Spleen (tissue), 11 donors: ENCODE data around the gene TBC1D16. TPM values are rescaled to one million over a fixed set of nuclear protein-coding genes. Genes with fewer than 3 reads are reported as not detected.
A peak's percentile ranks its signal among the peaks of the same experiment; 100 is the strongest.

Experiments used
- DNase-seq: peaks from one replicate; pipeline ENCODE4 v3.0.0-alpha.2; 2020
- H3K27ac ChIP-seq, 8 donors: fragments of 200-600 bp; sonication (generic) in 7 of 8; 1 replicate in 4 of 8; 2 replicates in 4 of 8; pipeline versions ENCODE4 v1.5.0 to v1.8.0; 2016 to 2021; ENCODE audit warnings: inconsistent platforms in 4 of 8, mild to moderate bottlenecking in 4 of 8, moderate library complexity in 1 of 8
- H3K27me3 ChIP-seq, 7 donors: fragments of 200-600 bp; sonication (generic) in 6 of 7; replicated peaks in 1 of 7; 1 replicate in 4 of 7; 2 replicates in 3 of 7; pipeline versions ENCODE4 v1.5.0 to v1.8.0; 2016 to 2021; ENCODE audit warnings: inconsistent platforms in 3 of 7, mild to moderate bottlenecking in 1 of 7
- H3K36me3 ChIP-seq, 6 donors: fragments of 200-600 bp; sonication (generic) in 5 of 6; 1 replicate in 4 of 6; 2 replicates in 2 of 6; pipeline versions ENCODE4 v1.5.0 to v1.8.0; 2016 to 2021; ENCODE audit warnings: inconsistent platforms in 2 of 6
- H3K4me1 ChIP-seq, 6 donors: fragments of 200-600 bp; sonication (generic) in 5 of 6; 1 replicate in 3 of 6; 2 replicates in 3 of 6; pipeline versions ENCODE4 v1.5.0 to v1.8.0; 2016 to 2021; ENCODE audit warnings: inconsistent platforms in 3 of 6
- H3K4me3 ChIP-seq, 8 donors: fragments of 200-600 bp; sonication (generic) in 7 of 8; 1 replicate in 4 of 8; 2 replicates in 4 of 8; pipeline versions ENCODE4 v1.5.0 to v1.8.0; 2016 to 2021; ENCODE audit warnings: inconsistent platforms in 4 of 8, mild to moderate bottlenecking in 4 of 8, moderate library complexity in 2 of 8
- H3K9me3 ChIP-seq, 8 donors: fragments of 200-600 bp; sonication (generic) in 7 of 8; 1 replicate in 4 of 8; 2 replicates in 4 of 8; pipeline versions ENCODE4 v1.5.0 to v1.8.0; 2016 to 2021; ENCODE audit warnings: inconsistent platforms in 4 of 8
- POLR2A ChIP-seq, 3 donors: fragments of 450-650 bp; IDR thresholded peaks; one replicate each; pipeline ENCODE4 v1.5.1; 2017; ENCODE audit warnings: antibody characterized with exemption in 3 of 3, mild to moderate bottlenecking in 1 of 3
- POLR2AphosphoS5 ChIP-seq, 3 donors: sonication (generic); formaldehyde crosslinking; IDR thresholded peaks; one replicate each; pipeline ENCODE4 v1.5.1; 2017; ENCODE audit warnings: antibody characterized with exemption in 3 of 3
- WGBS, 5 donors: extraction: QIAGEN DNeasy Blood & Tissue Kit in 3 of 5; methylation state at CpG; one replicate each; pipeline versions ENCODE4 v1.1.5 to v1.1.7; 2013 to 2018; 5-methylcytosine and 5-hydroxymethylcytosine counted together
- intact Hi-C: fragments of 100-400 bp; cut with DNase I; formaldehyde crosslinking; loops from one replicate; pipeline ENCODE4 v1.15.0; 2023; ENCODE audit warnings: low total_unique reads
- polyA plus RNA-seq, 3 donors: library from polyadenylated mRNA; stranded (reverse); fragments of 200-250 nt; gene quantifications; one replicate each; pipeline ENCODE4 v1.2.1, GENCODE V29; 2013
- total RNA-seq, 7 donors: library from RNA; depleted of rRNA in 3 of 7; stranded (reverse); fragments of >200 nt in 3 of 7; fragmentation: NEBNext Ultra II Directional in 4 of 7; extraction: Animal tissue kit (Norgen Biotek cat#: 25700) in 4 of 7; gene quantifications; one replicate each; pipeline versions ENCODE4 v1.1.0 to v1.2.1, GENCODE V29; 2016 to 2021
- TF ChIP-seq, protein P1 (sequence below), 11 experiments: fragments of 200-600 bp in 7 of 11; fragments of 450-650 bp in 4 of 11; sonication (generic) in 4 of 11; IDR thresholded peaks in 8 of 11; conservative IDR thresholded peaks in 3 of 11; 1 replicate in 7 of 11; 2 replicates in 4 of 11; pipeline versions ENCODE4 v1.4.0 to v1.8.0; 2016 to 2021; ENCODE audit warnings: antibody characterized with exemption in 11 of 11, inconsistent platforms in 4 of 11, mild to moderate bottlenecking in 1 of 11
- donor health status: healthy with polysubstance abuse.
- donor health status: DM: no; HTN: no; CAD: no; lungs with moderate emphysema.
- donor health status: DM: no; HTN: no; CAD: no.
- donor health status: Bipolar disorder and iron deficiency.
- donor health status: healthy.
- donor health status: DM: no; HTN: no; CAD: no.
- donor health status: DM: yes; HTN: yes; CAD: no.

Gene TBC1D16
- total and polyA plus RNA-seq, 10 donors: 1.3 to 33.6 (median 15.7) TPM

DNA sequence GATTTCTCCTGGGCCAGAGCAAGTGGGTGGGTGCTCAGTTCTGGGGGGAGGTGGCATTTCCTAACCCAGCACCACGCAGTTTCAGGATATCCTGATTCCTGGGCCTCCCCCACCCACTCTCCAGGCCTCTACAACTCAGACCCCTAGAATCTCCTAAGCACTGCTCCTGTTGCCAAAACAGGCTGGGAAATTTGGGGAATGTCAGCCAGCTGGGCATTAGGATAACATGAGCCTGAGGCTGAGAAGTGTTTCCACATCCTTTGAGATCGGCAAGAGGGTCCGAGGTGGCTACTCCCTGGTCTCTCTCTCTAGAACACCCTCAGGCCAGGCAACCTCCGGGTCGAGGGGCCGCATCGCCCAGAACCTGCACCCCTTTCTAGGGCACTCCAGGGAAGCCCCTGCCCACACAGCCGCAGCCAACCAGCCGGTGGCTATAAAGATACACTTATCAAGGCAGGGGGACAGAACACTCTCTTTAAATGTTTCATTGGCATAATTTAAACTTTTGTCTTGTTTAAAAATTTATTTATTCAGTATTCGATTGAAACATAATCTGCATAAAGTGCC, 23.6 kb downstream of the TBC1D16 start:
- intact Hi-C loops: no loop called here
- WGBS, 5 donors: 80 to 88% (median 84%) methylated on average over 9 to 10 of the region's 10 CpGs
- DNase-seq: no peak
- peaks cover 0 to 50% (median 4%) of the 10 kb centered on the region in 6 donors for H3K36me3 ChIP-seq
- no peak for TF ChIP-seq POLR2AphosphoS5 (IDR thresholded peaks at IDR 0.05)
- TF ChIP-seq POLR2A (IDR thresholded peaks at IDR 0.05): no peak
- TF ChIP-seq, protein P1, sequence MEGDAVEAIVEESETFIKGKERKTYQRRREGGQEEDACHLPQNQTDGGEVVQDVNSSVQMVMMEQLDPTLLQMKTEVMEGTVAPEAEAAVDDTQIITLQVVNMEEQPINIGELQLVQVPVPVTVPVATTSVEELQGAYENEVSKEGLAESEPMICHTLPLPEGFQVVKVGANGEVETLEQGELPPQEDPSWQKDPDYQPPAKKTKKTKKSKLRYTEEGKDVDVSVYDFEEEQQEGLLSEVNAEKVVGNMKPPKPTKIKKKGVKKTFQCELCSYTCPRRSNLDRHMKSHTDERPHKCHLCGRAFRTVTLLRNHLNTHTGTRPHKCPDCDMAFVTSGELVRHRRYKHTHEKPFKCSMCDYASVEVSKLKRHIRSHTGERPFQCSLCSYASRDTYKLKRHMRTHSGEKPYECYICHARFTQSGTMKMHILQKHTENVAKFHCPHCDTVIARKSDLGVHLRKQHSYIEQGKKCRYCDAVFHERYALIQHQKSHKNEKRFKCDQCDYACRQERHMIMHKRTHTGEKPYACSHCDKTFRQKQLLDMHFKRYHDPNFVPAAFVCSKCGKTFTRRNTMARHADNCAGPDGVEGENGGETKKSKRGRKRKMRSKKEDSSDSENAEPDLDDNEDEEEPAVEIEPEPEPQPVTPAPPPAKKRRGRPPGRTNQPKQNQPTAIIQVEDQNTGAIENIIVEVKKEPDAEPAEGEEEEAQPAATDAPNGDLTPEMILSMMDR (IDR thresholded peaks at IDR 0.05 in 8 of 11, conservative IDR thresholded peaks at IDR 0.05 in 3 of 11): no peak
- H3K27ac ChIP-seq: no peak overlapping the region
- H3K9me3 ChIP-seq: peaks cover 0 to 5% (median 0%) of the 10 kb centered on the region in 8 donors
- no peaks in the 10 kb centered on the region for H3K27me3 ChIP-seq
- peaks cover 0 to 11% (median 8%) of the 10 kb centered on the region in 6 donors for H3K4me1 ChIP-seq
- H3K4me3 ChIP-seq: no peak overlapping the region

DNA sequence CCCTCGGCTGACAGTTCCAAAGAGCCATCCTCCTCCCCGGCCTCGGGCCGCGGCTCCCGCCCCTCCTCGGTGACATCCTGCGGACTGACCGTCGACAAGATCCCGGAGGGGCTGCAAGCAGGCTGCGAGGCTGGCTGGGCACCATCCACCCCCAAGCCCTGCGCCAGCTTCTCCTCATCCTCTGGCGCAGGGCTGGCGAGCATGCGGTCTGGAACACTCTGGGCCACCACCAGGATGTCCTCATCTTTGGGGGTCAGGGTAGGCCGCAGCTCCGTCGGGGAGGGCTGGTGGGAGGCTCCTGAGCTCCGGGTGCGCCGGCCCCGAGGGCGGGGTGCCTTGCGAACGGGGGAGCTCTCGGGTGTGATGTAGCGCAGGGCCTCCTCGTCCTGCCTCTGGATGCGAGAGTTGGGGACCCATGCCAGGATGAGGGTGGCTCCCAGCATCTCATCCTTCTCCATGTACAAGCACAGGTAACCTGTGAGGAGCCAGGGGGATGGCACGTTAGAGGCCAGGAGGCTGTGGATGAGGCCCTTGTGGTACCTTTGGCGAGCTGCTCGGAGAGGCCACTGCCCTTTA, 25.3 kb downstream of the TBC1D16 start:
- DNase-seq: peak; percentile 67
- WGBS, 5 donors: 93 to 95% (median 93%) methylated on average over 23 to 33 of the region's 33 CpGs

DNA sequence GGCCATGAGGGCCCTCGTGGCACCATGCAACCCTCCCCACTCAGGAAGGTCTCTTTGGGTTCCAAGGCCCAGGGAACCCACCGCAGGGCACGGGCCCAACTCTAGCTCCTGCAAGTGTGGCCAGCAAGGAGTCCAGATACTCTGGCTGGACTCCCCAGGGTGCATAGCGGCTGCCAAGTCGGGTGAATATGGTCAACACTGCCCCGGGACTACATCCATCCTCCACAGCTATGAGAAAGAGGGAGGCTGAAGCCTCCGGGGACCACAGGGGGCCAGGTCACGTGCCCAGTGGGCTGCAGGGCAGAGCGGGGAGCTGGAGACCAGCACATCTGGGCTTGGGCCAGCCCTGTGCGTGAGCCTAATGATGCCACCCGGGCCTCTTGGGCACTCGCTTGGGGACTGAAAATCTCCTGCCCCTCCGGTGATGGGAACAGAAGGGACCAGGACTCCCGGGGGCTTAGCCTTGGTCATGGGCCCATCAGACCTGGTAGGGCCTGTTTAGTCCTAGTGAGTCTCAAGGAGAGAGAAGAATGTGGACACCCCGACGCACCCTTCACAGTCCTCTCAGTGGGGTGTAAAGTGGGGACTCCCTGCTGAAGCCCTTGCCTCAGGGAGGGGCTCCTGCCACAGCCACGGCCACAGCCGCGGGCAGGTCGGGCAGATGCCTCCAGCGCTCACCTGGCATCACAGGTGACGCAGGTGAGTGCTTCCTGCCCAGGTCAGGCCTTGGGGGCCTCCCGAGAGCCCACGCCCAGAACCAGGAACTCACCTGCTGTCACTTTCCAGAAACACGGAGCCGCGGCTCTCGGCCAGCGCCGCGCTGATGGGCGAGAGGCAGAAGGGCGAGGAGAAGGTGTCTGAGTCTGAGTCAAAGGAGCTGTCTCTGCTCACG, 26.0 kb downstream of the TBC1D16 start:
- H3K4me3 ChIP-seq: no peak overlapping the region
- peaks cover 0 to 54% (median 4%) of the 10 kb centered on the region in 6 donors for H3K36me3 ChIP-seq
- H3K27me3 ChIP-seq: no peaks in the 10 kb centered on the region
- peaks cover 0 to 5% (median 0%) of the 10 kb centered on the region in 8 donors for H3K9me3 ChIP-seq
- TF ChIP-seq, protein P1 (IDR thresholded peaks at IDR 0.05 in 8 of 11, conservative IDR thresholded peaks at IDR 0.05 in 3 of 11): no peak
- TF ChIP-seq POLR2AphosphoS5 (IDR thresholded peaks at IDR 0.05) (no peak), POLR2A (IDR thresholded peaks at IDR 0.05) (no peak)
- DNase-seq: peak; percentile 67
- peaks cover 0 to 22% (median 18%) of the 10 kb centered on the region in 6 donors for H3K4me1 ChIP-seq
- intact Hi-C loops: no loop called here
- no peak overlapping the region for H3K27ac ChIP-seq
- 89 to 95% (median 93%) methylated on average over 19 to 34 of the region's 34 CpGs for WGBS, 5 donors

More for the DNA sequence above, 25.3 kb downstream of the TBC1D16 start:
- intact Hi-C loops: no loop called here
- Histone ChIP-seq H3K27me3 (no peaks in the 10 kb centered on the region), H3K36me3 (peaks cover 0 to 54% (median 4%) of the 10 kb centered on the region in 6 donors), H3K27ac (no peak overlapping the region), H3K9me3 (peaks cover 0 to 5% (median 0%) of the 10 kb centered on the region in 8 donors), H3K4me1 (peaks cover 0 to 22% (median 17%) of the 10 kb centered on the region in 6 donors), H3K4me3 (no peak overlapping the region)
- TF ChIP-seq, protein P1 (IDR thresholded peaks at IDR 0.05 in 8 of 11, conservative IDR thresholded peaks at IDR 0.05 in 3 of 11): no peak
- no peak for TF ChIP-seq POLR2AphosphoS5 (IDR thresholded peaks at IDR 0.05)
- no peak for TF ChIP-seq POLR2A (IDR thresholded peaks at IDR 0.05)
